Activated CD4-positive, alpha-beta T cell treated with anti-CD3 and anti-CD28 coated beads for 36 hours (primary cell): ENCODE measurements around the gene KHNYN. TPM values are rescaled to one million over a fixed set of nuclear protein-coding genes. Genes with fewer than 3 reads are reported as not detected.
A peak's percentile ranks its signal among the peaks of the same experiment; 100 is the strongest.
"Not testable (repeated sequence)": the region's sequence is repeated elsewhere in the genome, so short reads cannot be mapped to it uniquely, and the experiment has no call there.

Experiments used
- ATAC-seq: fragments of 200-7000 bp; cut with Tn5 transposase; one replicate; pipeline ENCODE4 v1.10.0; 2021; ENCODE audit warnings: mild to moderate bottlenecking, moderate library complexity
- CTCF ChIA-PET: fragments of 350-600 bp; sonication (Branson Sonifier 250); formaldehyde crosslinking; loops from one replicate; lab custom pipeline; 2021; ENCODE audit warnings: antibody characterized with exemption; lab: Charles Lee
- POLR2A ChIA-PET: fragments of 350-600 bp; sonication (Branson Sonifier 250); formaldehyde crosslinking; loops from one replicate; lab custom pipeline; 2021; ENCODE audit warnings: antibody characterized with exemption, inconsistent platforms; lab: Charles Lee
- DNase-seq: peaks from one replicate; pipeline ENCODE4 v3.0.0-alpha.2; 2020
- H3K27ac Mint-ChIP-seq: one replicate; pipeline ENCODE4 v1.8.0; 2021; ENCODE audit warnings: mixed read lengths
- H3K27me3 Mint-ChIP-seq: one replicate; pipeline ENCODE4 v1.8.0; 2021; ENCODE audit warnings: mixed read lengths
- H3K36me3 Mint-ChIP-seq: one replicate; pipeline ENCODE4 v1.8.0; 2021; ENCODE audit warnings: low read depth, mixed read lengths
- H3K4me1 Mint-ChIP-seq: one replicate; pipeline ENCODE4 v1.8.0; 2021; ENCODE audit warnings: mixed read lengths
- H3K4me3 Mint-ChIP-seq: one replicate; pipeline ENCODE4 v1.8.0; 2021; ENCODE audit warnings: mild to moderate bottlenecking, moderate library complexity, mixed read lengths
- H3K9me3 Mint-ChIP-seq: one replicate; pipeline ENCODE4 v1.8.0; 2021; ENCODE audit warnings: low read depth, mixed read lengths
- intact Hi-C, 2 experiments: fragments of 100-400 bp; cut with DNase I in 1 of 2; cut with micrococcal nuclease in 1 of 2; formaldehyde crosslinking; loops; one replicate each; pipeline versions ENCODE4 v1.14.2 to v1.15.1; 2022 to 2024; cut with DNase I, micrococcal nuclease
- total RNA-seq, 2 experiments: library from RNA; stranded (reverse); gene quantifications; one replicate each; pipeline ENCODE4 v1.2.3, GENCODE V29; 2021

The KHNYN gene
- 10 to 100 TPM; 50.6 to 58.1 TPM for total RNA-seq

GRCh38 chr14:24429395-24430142, at the start of gene KHNYN, which contains the start of gene CBLN3:
Gene KHNYN (plus strand): TSS chr14:24429954. CDS start chr14:24430731, 777 bp downstream.
Gene CBLN3 (minus strand): TSS chr14:24429668. CDS start chr14:24429054, 614 bp downstream.
- H3K4me3 Mint-ChIP-seq: peak within 1 kb of the TSS; percentile 94
- DNase-seq: peak; percentile 93
- no peaks in the 10 kb centered on the region for H3K9me3 Mint-ChIP-seq
- CTCF ChIA-PET: interaction anchor here (0.9 to 7.5 kb wide), 6 partner anchors 12 to 214 kb away, joined by 3 to 201 read pairs (median 36); partner anchors contain the start of genes ADCY4, MDP1, RIPK3 and SDR39U1
- intact Hi-C loops: loop anchor here (1.0 to 5.0 kb wide), 6 partner anchors 158 to 292 kb away; partner anchors contain the start of genes CHMP4A (in 1 of the 2), IRF9 (in 1 of the 2), MDP1 (in 1 of the 2) and PSME1 (in 1 of the 2)
- peaks cover 29% of the 10 kb centered on the region for H3K36me3 Mint-ChIP-seq
- POLR2A ChIA-PET: interaction anchor here (0.6 to 3.3 kb wide), 5 partner anchors 12 to 288 kb away, joined by 3 to 50 read pairs (median 13); partner anchors contain the start of genes ADCY4, EMC9, SDR39U1 and TINF2
- peaks cover 42% of the 10 kb centered on the region for H3K4me1 Mint-ChIP-seq
- ATAC-seq: peak; percentile 80
- H3K27ac Mint-ChIP-seq: peak within 1 kb of the TSS; percentile 97
- H3K27me3 Mint-ChIP-seq: no peaks in the 10 kb centered on the region

GRCh38 chr14:24381363-24382063, 48.2 kb upstream of the KHNYN start:
- Mint-ChIP-seq H3K4me1 (no peaks in the 10 kb centered on the region), H3K27ac (no peak overlapping the region), H3K36me3 (no peaks in the 10 kb centered on the region), H3K4me3 (no peak overlapping the region), H3K27me3 (peaks cover 11% of the 10 kb centered on the region), H3K9me3 (no peaks in the 10 kb centered on the region)
- intact Hi-C loops: no loop called here
- ChIA-PET CTCF (interaction anchor here (1.0 to 1.5 kb wide), 2 partner anchors 16 to 49 kb away, joined by 4 read pairs; no protein-coding TSS in a partner anchor), POLR2A (no interaction called here)
- ATAC-seq: peak; percentile 92
- DNase-seq: peak; percentile 39

GRCh38 chr14:24382064-24382371, 47.7 kb upstream of the KHNYN start:
- Mint-ChIP-seq H3K4me3 (no peak overlapping the region), H3K27me3 (peaks cover 13% of the 10 kb centered on the region), H3K9me3 (no peaks in the 10 kb centered on the region), H3K4me1 (no peaks in the 10 kb centered on the region), H3K36me3 (no peaks in the 10 kb centered on the region), H3K27ac (no peak overlapping the region)
- POLR2A ChIA-PET: no interaction called here
- CTCF ChIA-PET: interaction anchor here (0.8 to 1.5 kb wide), 3 partner anchors 16 to 50 kb away, joined by 3 to 4 read pairs (median 4); no protein-coding TSS in a partner anchor
- DNase-seq: no peak
- intact Hi-C loops: no loop called here
- ATAC-seq: no peak

GRCh38 chr14:24384169-24384568, 45.6 kb upstream of the KHNYN start:
- ChIA-PET POLR2A (no interaction called here), CTCF (interaction anchor here (0.8 to 1.1 kb wide), 2 partner anchors 51 to 291 kb away, joined by 3 read pairs; no protein-coding TSS in a partner anchor)
- no peaks in the 10 kb centered on the region for H3K4me1 Mint-ChIP-seq
- intact Hi-C loops: no loop called here
- no peaks in the 10 kb centered on the region for H3K36me3 Mint-ChIP-seq
- no peak overlapping the region for H3K4me3 Mint-ChIP-seq
- H3K27me3 Mint-ChIP-seq: peaks cover 16% of the 10 kb centered on the region
- no peaks in the 10 kb centered on the region for H3K9me3 Mint-ChIP-seq
- DNase-seq (no peak), ATAC-seq (no peak)
- no peak overlapping the region for H3K27ac Mint-ChIP-seq

- ATAC-seq (no peak), DNase-seq (no peak)
- H3K9me3 Mint-ChIP-seq: no peaks in the 10 kb centered on the region
- H3K4me3 Mint-ChIP-seq: no peak overlapping the region
- CTCF ChIA-PET: interaction anchor here (0.6 to 1.1 kb wide), 3 partner anchors 24 to 593 kb away, joined by 3 to 5 read pairs (median 3); no protein-coding TSS in a partner anchor
- no peak overlapping the region for H3K27ac Mint-ChIP-seq
- intact Hi-C loops: no loop called here
- POLR2A ChIA-PET: no interaction called here
- H3K36me3 Mint-ChIP-seq: no peaks in the 10 kb centered on the region
- H3K27me3 Mint-ChIP-seq: peaks cover 14% of the 10 kb centered on the region
- H3K4me1 Mint-ChIP-seq: no peaks in the 10 kb centered on the region
Measured at GRCh38 chr14:24385524-24385923, 44.2 kb upstream of the KHNYN start.

- intact Hi-C loops: no loop called here
- CTCF ChIA-PET: interaction anchor here (0.9 kb wide), 1 partner anchor 10 kb away, joined by 3 read pairs; no protein-coding TSS in a partner anchor
- DNase-seq (no peak), ATAC-seq (no peak)
- Mint-ChIP-seq H3K4me1 (no peaks in the 10 kb centered on the region), H3K4me3 (no peak overlapping the region), H3K36me3 (no peaks in the 10 kb centered on the region), H3K27ac (no peak overlapping the region), H3K9me3 (no peaks in the 10 kb centered on the region), H3K27me3 (peaks cover 17% of the 10 kb centered on the region)
- POLR2A ChIA-PET: no interaction called here
Measured at GRCh38 chr14:24387009-24387345, 42.8 kb upstream of the KHNYN start.

- intact Hi-C loops, H3K4me1 Mint-ChIP-seq, DNase-seq, H3K9me3 Mint-ChIP-seq, H3K36me3 Mint-ChIP-seq, H3K4me3 Mint-ChIP-seq, H3K27ac Mint-ChIP-seq, ATAC-seq, POLR2A ChIA-PET: not testable (repeated sequence)
- peaks cover 14% of the 10 kb centered on the region for H3K27me3 Mint-ChIP-seq
- CTCF ChIA-PET: interaction anchor here (1.0 kb wide), 1 partner anchor 54 kb away, joined by 3 read pairs; no protein-coding TSS in a partner anchor
Measured at GRCh38 chr14:24387579-24387978, 42.2 kb upstream of the KHNYN start.

GRCh38 chr14:24388474-24389179, 41.1 kb upstream of the KHNYN start:
- ChIA-PET CTCF (interaction anchor here (0.9 to 1.0 kb wide), 3 partner anchors 48 to 81 kb away, joined by 3 to 4 read pairs (median 3); partner anchors contain the start of gene CIDEB), POLR2A (no interaction called here)
- intact Hi-C loops: no loop called here
- H3K4me1 Mint-ChIP-seq: no peaks in the 10 kb centered on the region
- ATAC-seq (no peak), DNase-seq (no peak)
- no peaks in the 10 kb centered on the region for H3K9me3 Mint-ChIP-seq
- H3K27ac Mint-ChIP-seq: no peak overlapping the region
- H3K4me3 Mint-ChIP-seq: no peak overlapping the region
- H3K36me3 Mint-ChIP-seq: no peaks in the 10 kb centered on the region
- H3K27me3 Mint-ChIP-seq: peaks cover 15% of the 10 kb centered on the region

GRCh38 chr14:24389226-24389848, 40.4 kb upstream of the KHNYN start:
- ChIA-PET CTCF (interaction anchor here (0.9 kb wide), 1 partner anchor 48 kb away, joined by 4 read pairs; no protein-coding TSS in a partner anchor), POLR2A (no interaction called here)
- intact Hi-C loops: no loop called here
- H3K36me3 Mint-ChIP-seq: no peaks in the 10 kb centered on the region
- ATAC-seq (no peak), DNase-seq (no peak)
- H3K27ac Mint-ChIP-seq: no peak overlapping the region
- no peaks in the 10 kb centered on the region for H3K4me1 Mint-ChIP-seq
- H3K27me3 Mint-ChIP-seq: peaks cover 12% of the 10 kb centered on the region
- H3K4me3 Mint-ChIP-seq: no peak overlapping the region
- no peaks in the 10 kb centered on the region for H3K9me3 Mint-ChIP-seq

- Mint-ChIP-seq H3K27ac (no peak overlapping the region), H3K4me3 (no peak overlapping the region), H3K4me1 (no peaks in the 10 kb centered on the region), H3K36me3 (no peaks in the 10 kb centered on the region), H3K9me3 (no peaks in the 10 kb centered on the region), H3K27me3 (peaks cover 12% of the 10 kb centered on the region)
- ATAC-seq (no peak), DNase-seq (no peak)
- intact Hi-C loops: no loop called here
- CTCF ChIA-PET: interaction anchor here (0.9 to 1.2 kb wide), 2 partner anchors 35 to 41 kb away, joined by 4 read pairs; no protein-coding TSS in a partner anchor
- POLR2A ChIA-PET: interaction anchor here (0.7 kb wide), 1 partner anchor 156 kb away, joined by 3 read pairs; no protein-coding TSS in a partner anchor
Measured at GRCh38 chr14:24390701-24391468, 38.9 kb upstream of the KHNYN start.
